Thymus (tissue), 11 donors: ENCODE data around the gene CST11. TPM values are rescaled to one million over a fixed set of nuclear protein-coding genes. Genes with fewer than 3 reads are reported as not detected.
A peak's percentile ranks its signal among the peaks of the same experiment; 100 is the strongest.

ENCODE experiments used
- DNase-seq, 9 donors: peaks; one replicate each; pipeline ENCODE4 v3.0.0-alpha.2; 2013; ENCODE audit warnings: low spot score in 9 of 9, low read depth in 6 of 9, missing footprints in 1 of 9
- H3K27ac ChIP-seq, 2 donors: one replicate each; pipeline ENCODE4 v1.5.1; 2013; ENCODE audit warnings: control low read depth in 1 of 2, low read depth in 1 of 2, low read length in 1 of 2, mild to moderate bottlenecking in 1 of 2, moderate library complexity in 1 of 2
- H3K27me3 ChIP-seq, 2 donors: one replicate each; pipeline ENCODE4 v1.5.1; 2013; ENCODE audit warnings: low read length in 1 of 2; ENCODE audit not compliant: control insufficient read depth in 2 of 2, insufficient read depth in 1 of 2
- H3K36me3 ChIP-seq, 2 donors: one replicate each; pipeline ENCODE4 v1.5.1; 2013; ENCODE audit warnings: low read length in 1 of 2, mild to moderate bottlenecking in 1 of 2, moderate library complexity in 1 of 2; ENCODE audit not compliant: control insufficient read depth in 2 of 2, insufficient read depth in 2 of 2
- H3K4me1 ChIP-seq, 2 donors: one replicate each; pipeline ENCODE4 v1.5.1; 2013; ENCODE audit warnings: low read length in 2 of 2; ENCODE audit not compliant: control insufficient read depth in 2 of 2, insufficient read depth in 2 of 2
- H3K4me3 ChIP-seq, 2 donors: one replicate each; pipeline ENCODE4 v1.5.1; 2013; ENCODE audit warnings: low read length in 2 of 2, control low read depth in 1 of 2, mild to moderate bottlenecking in 1 of 2
- H3K9me3 ChIP-seq, 2 donors: one replicate each; pipeline ENCODE4 v1.5.1; 2013; ENCODE audit warnings: low read length in 1 of 2, mild to moderate bottlenecking in 1 of 2; ENCODE audit not compliant: control insufficient read depth in 2 of 2, insufficient read depth in 1 of 2
- WGBS: extraction: QIAGEN DNeasy Blood & Tissue Kit; methylation state at CpG from one replicate; pipeline ENCODE4 v1.1.7; 2013; 5-methylcytosine and 5-hydroxymethylcytosine counted together
- polyA plus RNA-seq: library from polyadenylated mRNA; stranded (reverse); fragments of 200-250 nt; gene quantifications from one replicate; pipeline ENCODE4 v1.2.3, GENCODE V29; 2013
- total RNA-seq: library from RNA; stranded (reverse); fragments of 120-200 nt; gene quantifications from one replicate; pipeline ENCODE4 v1.2.4, GENCODE V29; 2013
- donor health status: healthy.

The CST11 gene
- total and polyA plus RNA-seq, 2 donors: 0.32 to 0.33 TPM

DNA sequence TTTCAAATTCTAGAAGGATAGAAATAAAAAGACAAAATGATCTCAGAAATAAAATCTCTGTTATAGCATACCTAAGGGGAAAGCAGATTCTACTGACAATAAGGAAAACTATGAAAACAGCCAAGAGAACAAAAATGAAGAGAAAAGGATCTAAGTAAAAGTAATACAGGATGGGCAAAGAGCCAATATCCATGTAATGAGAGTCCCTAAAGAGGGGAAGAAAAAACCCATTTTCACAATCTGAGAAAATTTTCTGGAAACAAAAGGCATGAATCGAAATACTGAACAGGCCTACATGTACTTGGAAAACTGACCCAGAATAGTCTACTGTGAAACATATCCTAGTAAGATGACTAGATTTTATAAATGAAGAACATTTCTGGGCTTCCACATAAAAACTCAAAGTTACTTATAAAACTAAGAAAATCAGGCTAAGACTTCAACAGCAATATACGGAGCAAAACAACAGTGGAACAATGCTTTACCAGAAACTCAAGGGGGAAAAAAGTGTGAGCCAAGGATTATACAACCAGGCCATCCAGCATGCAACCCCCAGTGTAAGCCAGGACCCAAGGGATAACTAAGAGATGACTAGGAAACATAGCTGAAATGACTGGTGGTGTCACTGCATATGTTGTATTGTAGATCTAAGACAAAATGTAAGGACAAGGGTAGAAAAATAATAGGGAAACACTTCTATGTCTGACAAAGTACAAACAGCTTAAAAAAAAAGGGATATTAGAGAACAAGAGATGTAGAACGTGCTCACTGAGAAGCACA lies 41.6 kb downstream of the CST11 start:
- no peak for DNase-seq
- 96% methylated on average over 3 of the region's 3 CpGs for WGBS
- no peaks in the 10 kb centered on the region for H3K36me3 ChIP-seq
- H3K27ac ChIP-seq: peak overlapping the region in 1 of 2 donors; percentile 26
- no peak overlapping the region for H3K4me3 ChIP-seq
- H3K27me3 ChIP-seq: no peaks in the 10 kb centered on the region
- no peaks in the 10 kb centered on the region for H3K9me3 ChIP-seq
- H3K4me1 ChIP-seq: no peaks in the 10 kb centered on the region

GRCh38 chr20:23409800-23410199 lies 42.9 kb downstream of the CST11 start:
- Histone ChIP-seq H3K27ac (no peak overlapping the region), H3K36me3 (no peaks in the 10 kb centered on the region), H3K4me3 (no peak overlapping the region), H3K4me1 (no peaks in the 10 kb centered on the region), H3K9me3 (no peaks in the 10 kb centered on the region), H3K27me3 (no peaks in the 10 kb centered on the region)
- DNase-seq: no peak
- WGBS: 91% methylated on average over 3 of the region's 3 CpGs

- no peaks in the 10 kb centered on the region for H3K36me3 ChIP-seq
- 98% methylated on average over 2 of the region's 2 CpGs for WGBS
- H3K4me3 ChIP-seq: no peak overlapping the region
- no peak overlapping the region for H3K27ac ChIP-seq
- no peaks in the 10 kb centered on the region for H3K27me3 ChIP-seq
- DNase-seq: no peak
- H3K4me1 ChIP-seq: no peaks in the 10 kb centered on the region
- no peaks in the 10 kb centered on the region for H3K9me3 ChIP-seq
Measured at GRCh38 chr20:23408957-23409356, 43.7 kb downstream of the CST11 start.

DNA sequence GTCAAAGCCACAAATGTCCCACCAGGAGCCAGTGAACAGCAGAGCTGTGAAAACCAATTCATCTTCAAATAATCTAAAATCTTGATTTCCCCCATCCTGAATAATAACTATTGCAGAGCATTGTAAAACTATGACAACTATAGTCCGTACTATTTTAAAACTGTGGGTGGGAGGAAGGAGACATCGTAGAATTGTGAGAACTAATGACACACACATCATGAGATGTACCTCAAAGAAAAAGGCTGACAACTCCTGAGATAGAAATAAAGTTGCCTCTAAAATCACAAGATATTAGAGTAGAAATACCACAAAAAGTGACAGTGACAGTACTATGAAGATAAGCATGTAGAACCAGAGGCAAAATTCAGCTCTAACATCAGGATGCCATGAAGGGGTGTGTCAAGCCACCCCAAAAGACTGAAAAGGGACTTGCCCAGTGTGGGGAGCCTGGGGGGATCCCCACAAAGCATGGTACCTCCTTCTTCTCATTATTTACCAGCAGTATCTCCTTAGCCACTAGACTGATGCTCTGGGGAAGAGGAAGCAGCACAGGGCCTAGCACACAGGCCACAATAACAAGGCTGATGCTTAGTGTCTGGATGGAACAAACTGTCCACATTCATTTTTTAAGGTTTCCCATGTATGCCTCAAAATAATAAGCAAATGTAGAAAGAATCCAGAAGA lies 44.8 kb downstream of the CST11 start:
- Histone ChIP-seq H3K4me1 (no peaks in the 10 kb centered on the region), H3K9me3 (no peaks in the 10 kb centered on the region), H3K27me3 (no peaks in the 10 kb centered on the region), H3K27ac (peak overlapping the region in 1 of 2 donors; percentile 14), H3K4me3 (no peak overlapping the region), H3K36me3 (no peaks in the 10 kb centered on the region)
- 95% methylated on average over 2 of the region's 2 CpGs for WGBS
- no peak for DNase-seq

DNA sequence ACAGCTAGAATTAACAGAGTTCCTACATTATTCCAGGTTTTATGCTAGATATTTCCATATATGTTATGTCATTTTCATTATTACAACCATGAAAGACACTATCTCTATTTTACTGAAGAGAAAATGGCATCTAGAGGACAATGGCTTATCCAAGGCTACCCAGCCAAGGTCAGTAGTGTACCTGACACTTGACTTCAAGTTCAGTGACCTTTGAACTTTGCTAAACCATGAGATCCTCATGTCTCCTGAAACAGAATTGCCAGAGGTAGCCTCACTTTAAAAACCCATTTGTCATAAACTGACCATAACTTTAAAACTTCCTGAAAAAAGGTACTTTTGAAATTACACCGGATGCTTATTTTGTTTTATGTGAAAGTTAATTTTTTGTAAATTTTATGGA lies 45.8 kb downstream of the CST11 start:
- DNase-seq: no peak
- Histone ChIP-seq H3K4me1 (no peaks in the 10 kb centered on the region), H3K9me3 (no peaks in the 10 kb centered on the region), H3K36me3 (no peaks in the 10 kb centered on the region), H3K4me3 (no peak overlapping the region), H3K27me3 (no peaks in the 10 kb centered on the region), H3K27ac (no peak overlapping the region)
- WGBS: 95% methylated on average over 1 of the region's 1 CpG

GRCh38 chr20:23404196-23404595 lies 48.5 kb downstream of the CST11 start:
- H3K27ac ChIP-seq: no peak overlapping the region
- no peaks in the 10 kb centered on the region for H3K27me3 ChIP-seq
- peaks cover 0 to 3% of the 10 kb centered on the region in 2 donors for H3K36me3 ChIP-seq
- no peaks in the 10 kb centered on the region for H3K4me1 ChIP-seq
- WGBS: 92% methylated on average over 3 of the region's 3 CpGs
- no peak for DNase-seq
- no peaks in the 10 kb centered on the region for H3K9me3 ChIP-seq
- H3K4me3 ChIP-seq: no peak overlapping the region

DNA sequence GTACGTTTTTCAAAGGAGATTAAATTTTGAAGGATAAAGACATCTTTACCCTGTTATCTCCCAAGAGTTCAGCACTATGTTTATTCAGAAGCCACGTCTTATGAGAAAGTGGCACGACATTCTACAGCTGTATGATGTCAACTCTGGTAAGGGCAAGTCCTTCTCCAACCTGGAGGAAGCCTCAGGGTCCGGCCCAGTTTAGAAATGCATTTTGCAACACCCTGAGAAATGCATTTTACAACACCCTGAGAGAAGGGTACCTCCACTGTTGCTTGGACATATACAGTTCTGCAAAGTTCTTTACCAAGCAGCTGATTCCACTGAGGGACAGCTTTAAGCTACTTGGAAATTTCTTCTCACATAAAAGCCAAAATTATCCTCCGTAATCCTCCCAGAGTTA lies 48.9 kb downstream of the CST11 start:
- no peak overlapping the region for H3K27ac ChIP-seq
- H3K4me1 ChIP-seq: no peaks in the 10 kb centered on the region
- H3K36me3 ChIP-seq: peaks cover 0 to 3% of the 10 kb centered on the region in 2 donors
- WGBS: 96% methylated on average over 5 of the region's 5 CpGs
- no peaks in the 10 kb centered on the region for H3K9me3 ChIP-seq
- no peaks in the 10 kb centered on the region for H3K27me3 ChIP-seq
- H3K4me3 ChIP-seq: no peak overlapping the region
- DNase-seq: no peak

DNA sequence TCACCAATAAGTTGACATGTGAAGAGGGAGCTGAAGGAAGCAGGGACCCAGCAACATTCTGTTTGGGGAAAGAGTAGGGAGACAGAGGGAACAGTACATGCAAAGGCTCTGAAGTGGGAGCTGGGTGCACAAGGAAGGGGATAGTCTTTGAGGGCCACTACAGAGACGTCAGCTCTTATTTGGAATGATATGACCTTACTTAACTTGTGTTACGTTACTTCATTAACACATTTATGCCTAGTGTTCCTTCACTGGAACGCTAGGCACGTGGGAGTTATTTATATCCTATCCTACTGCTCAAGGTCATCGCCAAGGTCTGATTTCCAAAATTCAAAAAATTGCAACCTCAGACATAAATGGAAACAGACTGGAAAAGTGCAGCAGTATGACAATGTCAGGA lies 51.6 kb downstream of the CST11 start:
- WGBS: 98% methylated on average over 5 of the region's 5 CpGs
- H3K4me3 ChIP-seq: no peak overlapping the region
- no peak overlapping the region for H3K27ac ChIP-seq
- no peaks in the 10 kb centered on the region for H3K4me1 ChIP-seq
- no peak for DNase-seq
- H3K9me3 ChIP-seq: no peaks in the 10 kb centered on the region
- no peaks in the 10 kb centered on the region for H3K27me3 ChIP-seq
- peaks cover 0 to 6% of the 10 kb centered on the region in 2 donors for H3K36me3 ChIP-seq
